ENCODE data around the gene NOS3. TPM values are rescaled to one million over a fixed set of nuclear protein-coding genes. Genes with fewer than 3 reads are reported as not detected.

The NOS3 gene
- total RNA-seq, 1 donor from 2014 or later: 0.74 TPM

DNA sequence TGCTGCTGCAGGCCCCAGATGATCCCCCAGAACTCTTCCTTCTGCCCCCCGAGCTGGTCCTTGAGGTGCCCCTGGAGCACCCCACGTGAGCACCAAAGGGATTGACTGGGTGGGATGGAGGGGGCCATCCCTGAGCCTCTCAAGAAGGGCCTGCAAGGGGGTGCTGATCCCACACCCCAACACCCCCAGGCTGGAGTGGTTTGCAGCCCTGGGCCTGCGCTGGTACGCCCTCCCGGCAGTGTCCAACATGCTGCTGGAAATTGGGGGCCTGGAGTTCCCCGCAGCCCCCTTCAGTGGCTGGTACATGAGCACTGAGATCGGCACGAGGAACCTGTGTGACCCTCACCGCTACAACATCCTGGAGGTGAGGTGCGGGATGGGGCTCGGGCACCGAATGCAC lies 8.2 kb downstream of the NOS3 start:
- no peak for TF ChIP-seq CTCF (IDR thresholded peaks at IDR 0.05; ENCODE audit: unreplicated experiment)

DNA sequence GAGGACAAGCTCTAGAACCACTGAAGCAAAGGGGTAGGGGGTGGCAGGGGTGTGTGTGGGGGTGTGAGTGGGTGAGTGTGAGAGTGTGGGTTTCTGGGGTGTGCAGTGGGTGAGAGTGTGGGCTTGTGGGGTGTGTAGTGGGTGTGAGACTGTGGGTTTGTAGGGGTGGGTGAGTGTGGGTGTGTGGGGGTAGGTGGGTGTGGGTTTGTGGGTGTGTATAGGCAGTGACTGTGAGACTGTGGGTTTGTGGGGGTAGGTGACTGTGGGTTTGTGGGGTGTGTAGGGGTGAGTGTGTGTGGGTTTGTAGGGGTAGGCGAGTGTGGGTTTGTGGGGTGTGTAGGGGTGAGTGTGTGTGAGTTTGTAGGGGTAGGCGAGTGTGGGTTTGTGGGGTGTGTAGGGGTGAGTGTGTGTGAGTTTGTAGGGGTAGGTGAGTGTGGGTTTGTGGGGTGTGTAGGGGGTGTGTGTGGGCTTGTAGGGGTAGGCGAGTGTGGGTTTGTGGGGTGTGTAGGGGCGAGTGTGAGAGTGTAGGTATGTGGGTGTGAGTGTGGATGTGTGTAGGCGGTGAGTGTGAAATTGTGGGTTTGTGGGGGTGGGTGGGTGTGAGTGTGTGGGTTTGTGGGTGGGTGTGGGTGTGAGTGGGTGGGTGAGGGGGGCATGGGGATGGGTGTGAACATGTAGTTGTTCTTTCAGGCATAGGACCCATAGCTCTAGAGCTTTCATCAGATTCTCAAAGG lies 8.8 kb downstream of the NOS3 start:
- Mint-ChIP-seq H3K36me3 (ENCODE audit: insufficient read depth) (no peaks in the 10 kb centered on the region), H3K4me1 (ENCODE audit: low read depth) (no peaks in the 10 kb centered on the region), H3K9me3 (ENCODE audit: low read depth) (no peaks in the 10 kb centered on the region), H3K27ac (no peak overlapping the region), H3K4me3 (ENCODE audit: low read depth) (no peak overlapping the region), H3K27me3 (peaks cover 12% of the 10 kb centered on the region)
- no peak for TF ChIP-seq CTCF (IDR thresholded peaks at IDR 0.05; ENCODE audit: unreplicated experiment)
- DNase-seq (ENCODE audit: low spot score, unreplicated experiment): no peak

More for the DNA sequence above, 8.2 kb downstream of the NOS3 start:
- peaks cover 8% of the 10 kb centered on the region for H3K27me3 Mint-ChIP-seq
- H3K9me3 Mint-ChIP-seq (ENCODE audit: low read depth): no peaks in the 10 kb centered on the region
- H3K4me3 Mint-ChIP-seq (ENCODE audit: low read depth): no peak overlapping the region
- H3K4me1 Mint-ChIP-seq (ENCODE audit: low read depth): no peaks in the 10 kb centered on the region
- DNase-seq (ENCODE audit: low spot score, unreplicated experiment): no peak
- H3K27ac Mint-ChIP-seq: no peak overlapping the region
- H3K36me3 Mint-ChIP-seq (ENCODE audit: insufficient read depth): no peaks in the 10 kb centered on the region

GRCh38 chr7:151000897-151001495 lies 10.2 kb downstream of the NOS3 start:
- TF ChIP-seq CTCF (IDR thresholded peaks at IDR 0.05; ENCODE audit: unreplicated experiment): no peak
- no peak overlapping the region for H3K27ac Mint-ChIP-seq
- no peaks in the 10 kb centered on the region for H3K9me3 Mint-ChIP-seq (ENCODE audit: low read depth)
- no peaks in the 10 kb centered on the region for H3K36me3 Mint-ChIP-seq (ENCODE audit: insufficient read depth)
- H3K27me3 Mint-ChIP-seq: peaks cover 12% of the 10 kb centered on the region
- DNase-seq (ENCODE audit: low spot score, unreplicated experiment): no peak
- H3K4me1 Mint-ChIP-seq (ENCODE audit: low read depth): no peaks in the 10 kb centered on the region
- H3K4me3 Mint-ChIP-seq (ENCODE audit: low read depth): no peak overlapping the region

GRCh38 chr7:151001546-151001945 lies 10.7 kb downstream of the NOS3 start:
- Mint-ChIP-seq H3K4me3 (ENCODE audit: low read depth) (no peak overlapping the region), H3K9me3 (ENCODE audit: low read depth) (no peaks in the 10 kb centered on the region), H3K4me1 (ENCODE audit: low read depth) (no peaks in the 10 kb centered on the region), H3K27ac (no peak overlapping the region), H3K36me3 (ENCODE audit: insufficient read depth) (no peaks in the 10 kb centered on the region), H3K27me3 (peaks cover 12% of the 10 kb centered on the region)
- no peak for DNase-seq (ENCODE audit: low spot score, unreplicated experiment)
- no peak for TF ChIP-seq CTCF (IDR thresholded peaks at IDR 0.05; ENCODE audit: unreplicated experiment)

- peaks cover 18% of the 10 kb centered on the region for H3K27me3 Mint-ChIP-seq
- H3K4me3 Mint-ChIP-seq (ENCODE audit: low read depth): no peak overlapping the region
- TF ChIP-seq CTCF (IDR thresholded peaks at IDR 0.05; ENCODE audit: unreplicated experiment): no peak
- H3K9me3 Mint-ChIP-seq (ENCODE audit: low read depth): no peaks in the 10 kb centered on the region
- H3K27ac Mint-ChIP-seq: no peak overlapping the region
- DNase-seq (ENCODE audit: low spot score, unreplicated experiment): no peak
- H3K4me1 Mint-ChIP-seq (ENCODE audit: low read depth): no peaks in the 10 kb centered on the region
- H3K36me3 Mint-ChIP-seq (ENCODE audit: insufficient read depth): no peaks in the 10 kb centered on the region
Observed at GRCh38 chr7:151003572-151003971, 12.8 kb downstream of the NOS3 start.
